Left forelimb (tissue), 1 donor: Measurements from ENCODE around the gene HOXD1.

Experiments
- DNase-seq: peaks from one replicate; pipeline ENCODE4 v3.0.0-alpha.2; 2018; ENCODE audit warnings: low spot score

HOXD1 gene

GRCh38 chr2:176187899-176188773, at the start of gene HOXD1:
TSS of gene HOXD1 (plus strand) at chr2:176188668. CDS start at chr2:176188802, 134 bp downstream.
- peak; percentile 71 for DNase-seq

GRCh38 chr2:176138923-176139660, 49.4 kb upstream of the HOXD1 start:
- peak; percentile 70 for DNase-seq

GRCh38 chr2:176139661-176140512, 48.6 kb upstream of the HOXD1 start:
- DNase-seq = peak; percentile 83

GRCh38 chr2:176140513-176141317, 47.8 kb upstream of the HOXD1 start:
- peak; percentile 92 for DNase-seq

GRCh38 chr2:176142281-176142680, 46.2 kb upstream of the HOXD1 start:
- no peak for DNase-seq

GRCh38 chr2:176145085-176145969, 43.1 kb upstream of the HOXD1 start:
- DNase-seq = no peak

- DNase-seq = no peak
Observed at GRCh38 chr2:176146101-176146500, 42.4 kb upstream of the HOXD1 start.

GRCh38 chr2:176146645-176147044, 41.8 kb upstream of the HOXD1 start:
- no peak for DNase-seq

GRCh38 chr2:176147210-176147799, 41.2 kb upstream of the HOXD1 start:
- no peak for DNase-seq

GRCh38 chr2:176147800-176148496, 40.5 kb upstream of the HOXD1 start:
- no peak for DNase-seq

GRCh38 chr2:176148751-176149421, 39.6 kb upstream of the HOXD1 start:
- no peak for DNase-seq

GRCh38 chr2:176149481-176149938, 39.0 kb upstream of the HOXD1 start:
- no peak for DNase-seq

GRCh38 chr2:176149939-176150583, 38.4 kb upstream of the HOXD1 start:
- DNase-seq = no peak

GRCh38 chr2:176150584-176151441, 37.7 kb upstream of the HOXD1 start:
- DNase-seq = no peak

GRCh38 chr2:176151442-176152287, 36.8 kb upstream of the HOXD1 start, which contains the start of gene HOXD4:
TSS of gene HOXD4 (plus strand) at chr2:176151550. CDS start at chr2:176151634, 84 bp downstream.
- no peak for DNase-seq
